ENCODE measurements around the gene SLC25A26.

Gene SLC25A26

GRCh38 chr3:66427951-66428474, 207.2 kb downstream of the SLC25A26 start:
- no peak for DNase-seq
